GM12878 (cell line): ENCODE measurements around the gene ZSCAN10. TPM values are rescaled to one million over a fixed set of nuclear protein-coding genes. Genes with fewer than 3 reads are reported as not detected.
A peak's percentile ranks its signal among the peaks of the same experiment; 100 is the strongest.

ENCODE experiments used
- ATF3 ChIP-seq: IDR thresholded peaks from 2 replicates; pipeline ENCODE4 v1.6.1; 2011; ENCODE audit warnings: low read depth, mild to moderate bottlenecking, low read length, moderate library complexity, borderline replicate concordance; ENCODE audit errors: extremely low read depth
- BCLAF1 ChIP-seq: fragments of 450-650 bp; IDR thresholded peaks from 2 replicates; pipeline ENCODE4 v1.6.1; 2017; ENCODE audit warnings: antibody characterized with exemption, mild to moderate bottlenecking, moderate library complexity
- BRCA1 ChIP-seq: IDR thresholded peaks from 2 replicates; pipeline ENCODE4 v1.6.1; 2011; ENCODE audit warnings: low read depth, low read length, improper control_type of control experiment
- CBX3 ChIP-seq: fragments of 200-600 bp; sonication (generic); IDR thresholded peaks from 2 replicates; pipeline ENCODE4 v1.6.1; 2016; ENCODE audit warnings: low read depth, borderline replicate concordance
- E4F1 ChIP-seq: fragments of 450-650 bp; IDR thresholded peaks from 2 replicates; pipeline ENCODE4 v1.6.1; 2018; ENCODE audit warnings: borderline replicate concordance, mild to moderate bottlenecking; ENCODE audit not compliant: partially characterized antibody
- EED ChIP-seq: sonication (generic); IDR thresholded peaks from 2 replicates; pipeline ENCODE4 v1.6.1; 2016; ENCODE audit warnings: antibody characterized with exemption, low read depth
- EP300 ChIP-seq, 2 experiments: fragments of 150-350 bp in 1 of 2; IDR thresholded peaks; 2 replicates each; pipeline ENCODE4 v1.6.1; 2011 to 2012; ENCODE audit warnings: low read depth in 2 of 2, low read length in 2 of 2, borderline replicate concordance in 1 of 2, improper control_type of control experiment in 1 of 2, inconsistent platforms in 1 of 2; ENCODE audit not compliant: control insufficient read depth in 1 of 2
- HDAC6 ChIP-seq: fragments of 200-600 bp; sonication (generic); IDR thresholded peaks from one replicate; pipeline ENCODE4 v1.8.0; 2017; ENCODE audit warnings: antibody characterized with exemption; ENCODE audit not compliant: unreplicated experiment
- IKZF2 ChIP-seq, 2 experiments: fragments of 450-650 bp; IDR thresholded peaks; 2 replicates each; pipeline ENCODE4 v1.6.1; 2017; ENCODE audit warnings: mild to moderate bottlenecking in 2 of 2, moderate library complexity in 2 of 2
- KLF5 ChIP-seq: fragments of 450-650 bp; IDR thresholded peaks from 2 replicates; pipeline ENCODE4 v1.6.1; 2014; ENCODE audit warnings: mild to moderate bottlenecking; ENCODE audit not compliant: partially characterized antibody
- MYC ChIP-seq: IDR thresholded peaks from 2 replicates; pipeline ENCODE4 v1.6.1; 2011; ENCODE audit warnings: mild to moderate bottlenecking, low read length, moderate library complexity, inconsistent platforms; ENCODE audit not compliant: insufficient read depth, insufficient replicate concordance, insufficient read length, severe bottlenecking
- NBN ChIP-seq: fragments of 450-650 bp; IDR thresholded peaks from 2 replicates; pipeline ENCODE4 v1.6.1; 2016
- NR2C1 ChIP-seq: fragments of 450-650 bp; IDR thresholded peaks from 2 replicates; pipeline ENCODE4 v1.6.1; 2017; ENCODE audit warnings: antibody characterized with exemption, mild to moderate bottlenecking, moderate library complexity
- NRF1 ChIP-seq: conservative IDR thresholded peaks from 2 replicates; pipeline ENCODE4 v1.6.1; 2011; ENCODE audit warnings: mild to moderate bottlenecking, low read depth, low read length, improper control_type of control experiment
- PBX3 ChIP-seq: IDR thresholded peaks from 2 replicates; pipeline ENCODE4 v1.6.1; 2011; ENCODE audit warnings: mild to moderate bottlenecking, low read depth, low read length, moderate library complexity; ENCODE audit not compliant: insufficient replicate concordance
- POLR2A ChIP-seq: IDR thresholded peaks from 2 replicates; pipeline ENCODE4 v1.6.1; 2011; ENCODE audit warnings: low read depth, mild to moderate bottlenecking, low read length
- SIX5 ChIP-seq: IDR thresholded peaks from 2 replicates; pipeline ENCODE4 v1.6.1; 2011; ENCODE audit warnings: mild to moderate bottlenecking, low read depth, low read length, moderate library complexity; ENCODE audit not compliant: severe bottlenecking
- SP1 ChIP-seq: IDR thresholded peaks from one replicate; pipeline ENCODE4 v1.6.1; 2011; ENCODE audit warnings: low read depth, low read length
- SPI1 ChIP-seq: IDR thresholded peaks from 2 replicates; pipeline ENCODE4 v1.6.1; 2011; ENCODE audit warnings: low read depth, mild to moderate bottlenecking, low read length, moderate library complexity, borderline replicate concordance; ENCODE audit not compliant: insufficient read depth
- SRF ChIP-seq, 2 experiments: IDR thresholded peaks; 2 replicates each; pipeline ENCODE4 v1.6.1; 2011; ENCODE audit warnings: low read depth in 2 of 2, low read length in 2 of 2, mild to moderate bottlenecking in 1 of 2, moderate library complexity in 1 of 2
- YY1 ChIP-seq: IDR thresholded peaks from 2 replicates; pipeline ENCODE4 v1.6.1; 2011; ENCODE audit warnings: low read depth, mild to moderate bottlenecking, low read length
- ZSCAN29 ChIP-seq: fragments of 450-650 bp; IDR thresholded peaks from 2 replicates; pipeline ENCODE4 v1.6.1; 2017; ENCODE audit warnings: mild to moderate bottlenecking, moderate library complexity
- ZZZ3 ChIP-seq: IDR thresholded peaks from 2 replicates; pipeline ENCODE4 v1.6.1; 2011; ENCODE audit warnings: low read depth; ENCODE audit not compliant: control insufficient read depth, insufficient read length
- polyA plus RNA-seq, 11 experiments: library from polyadenylated mRNA; depleted of rRNA in 4 of 11; unstranded in 6 of 11; stranded (reverse) in 5 of 11; fragments of >200 nt; fragmentation: Nextera tagmentation in 4 of 11; fragmentation: Illumina TruSeq in 1 of 11; extraction: Ambion mirVana in 4 of 11; extraction: Trizol in 1 of 11; gene quantifications; 1 replicate in 1 of 11; 2 replicates in 10 of 11; pipeline versions ENCODE4 v1.2.1 to v1.2.3, GENCODE V29; 2011 to 2016; ENCODE audit warnings: inconsistent platforms in 2 of 11, missing spikeins in 2 of 11, low read depth in 1 of 11
- total RNA-seq, 4 experiments: library from RNA; depleted of rRNA in 3 of 4; stranded (reverse); fragments of >200 nt in 3 of 4; fragmentation: Illumina TruSeq in 1 of 4; extraction: Trizol in 1 of 4; gene quantifications; 2 replicates each; pipeline versions ENCODE4 v1.2.1 to v1.2.3, GENCODE V29; 2013 to 2021

ZSCAN10 gene
- total and polyA plus RNA-seq, 10 of the 15 experiments (the other 5 are each of a cell fraction or from before 2014, with no cell fraction given): 0.06 to 0.33 TPM; not detected in 8

- TF ChIP-seq SPI1 (peak; percentile 20; the same call in 1 of the 2 replicates), ATF3 (no peak), NBN (peak; percentile 53; the same call in 1 of the 2 replicates), PBX3 (peak; percentile 16), NR2C1 (no peak), ZSCAN29 (no peak), IKZF2 (IDR thresholded peaks at IDR 0.05) (no peak), E4F1 (peak; percentile 54), NRF1 (no peak), HDAC6 (no peak), POLR2A (peak; percentile 87), EED (no peak), MYC (no peak), YY1 (peak; percentile 91), SP1 (peak; percentile 77), KLF5 (no peak), SRF (IDR thresholded peaks at IDR 0.05; ENCODE audit: low read depth in 2 of 2, low read length in 2 of 2) (no peak), SIX5 (no peak), BRCA1 (no peak), BCLAF1 (no peak), CBX3 (no peak), ZZZ3 (no peak), EP300 (IDR thresholded peaks at IDR 0.05; ENCODE audit: borderline replicate concordance in 1 of 2, control insufficient read depth in 1 of 2, low read depth in 2 of 2, low read length in 2 of 2) (no peak)
These were observed 25.1 kb upstream of the ZSCAN10 start (continued) for GRCh38 chr16:3123986-3124886.
